Cardiac fibroblast (primary cell): ENCODE measurements around the gene PPTC7.

Experiments
- DNase-seq, 2 donors: peaks; one replicate each; pipeline versions ENCODE4 v3.0.0 to v3.0.0-alpha.2; 2010; ENCODE audit warnings: low read depth in 2 of 2
- H3K4me3 ChIP-seq, 2 donors: replicated peaks in 1 of 2; 1 replicate in 1 of 2; 2 replicates in 1 of 2; pipeline ENCODE4 v1.5.1; 2011; ENCODE audit warnings: low read depth in 2 of 2, low read length in 2 of 2, mild to moderate bottlenecking in 2 of 2, moderate library complexity in 1 of 2
- TF ChIP-seq, protein P1 (sequence below): IDR thresholded peaks from one replicate; pipeline ENCODE4 v1.5.1; 2011; ENCODE audit warnings: low read depth, mild to moderate bottlenecking, low read length, inconsistent platforms

PPTC7 gene

DNA sequence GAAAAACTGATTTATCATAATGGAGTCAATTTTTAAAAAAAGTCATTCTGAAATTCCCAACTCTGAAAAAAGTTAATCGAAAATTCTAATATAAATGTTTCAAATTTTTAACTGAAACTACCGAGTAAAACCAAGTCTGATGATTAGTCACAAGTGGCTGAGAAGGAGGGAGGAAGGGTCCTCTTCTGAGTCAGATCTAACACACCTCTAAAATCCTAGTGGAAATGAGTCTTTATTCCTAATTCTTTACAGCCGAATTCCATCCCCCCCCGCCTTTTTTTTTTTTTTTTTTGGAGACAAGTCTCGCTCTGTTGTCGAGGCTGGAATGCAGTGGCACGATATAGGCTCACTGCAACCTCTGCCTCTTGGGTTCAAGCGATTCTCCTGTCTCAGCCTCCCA is 43.1 kb downstream of the PPTC7 start:
- H3K4me3 ChIP-seq, result no peak overlapping the region
- TF ChIP-seq, protein P1, sequence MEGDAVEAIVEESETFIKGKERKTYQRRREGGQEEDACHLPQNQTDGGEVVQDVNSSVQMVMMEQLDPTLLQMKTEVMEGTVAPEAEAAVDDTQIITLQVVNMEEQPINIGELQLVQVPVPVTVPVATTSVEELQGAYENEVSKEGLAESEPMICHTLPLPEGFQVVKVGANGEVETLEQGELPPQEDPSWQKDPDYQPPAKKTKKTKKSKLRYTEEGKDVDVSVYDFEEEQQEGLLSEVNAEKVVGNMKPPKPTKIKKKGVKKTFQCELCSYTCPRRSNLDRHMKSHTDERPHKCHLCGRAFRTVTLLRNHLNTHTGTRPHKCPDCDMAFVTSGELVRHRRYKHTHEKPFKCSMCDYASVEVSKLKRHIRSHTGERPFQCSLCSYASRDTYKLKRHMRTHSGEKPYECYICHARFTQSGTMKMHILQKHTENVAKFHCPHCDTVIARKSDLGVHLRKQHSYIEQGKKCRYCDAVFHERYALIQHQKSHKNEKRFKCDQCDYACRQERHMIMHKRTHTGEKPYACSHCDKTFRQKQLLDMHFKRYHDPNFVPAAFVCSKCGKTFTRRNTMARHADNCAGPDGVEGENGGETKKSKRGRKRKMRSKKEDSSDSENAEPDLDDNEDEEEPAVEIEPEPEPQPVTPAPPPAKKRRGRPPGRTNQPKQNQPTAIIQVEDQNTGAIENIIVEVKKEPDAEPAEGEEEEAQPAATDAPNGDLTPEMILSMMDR, result no peak
- peak in 1 of 2 donors; percentile 42 for DNase-seq

DNA sequence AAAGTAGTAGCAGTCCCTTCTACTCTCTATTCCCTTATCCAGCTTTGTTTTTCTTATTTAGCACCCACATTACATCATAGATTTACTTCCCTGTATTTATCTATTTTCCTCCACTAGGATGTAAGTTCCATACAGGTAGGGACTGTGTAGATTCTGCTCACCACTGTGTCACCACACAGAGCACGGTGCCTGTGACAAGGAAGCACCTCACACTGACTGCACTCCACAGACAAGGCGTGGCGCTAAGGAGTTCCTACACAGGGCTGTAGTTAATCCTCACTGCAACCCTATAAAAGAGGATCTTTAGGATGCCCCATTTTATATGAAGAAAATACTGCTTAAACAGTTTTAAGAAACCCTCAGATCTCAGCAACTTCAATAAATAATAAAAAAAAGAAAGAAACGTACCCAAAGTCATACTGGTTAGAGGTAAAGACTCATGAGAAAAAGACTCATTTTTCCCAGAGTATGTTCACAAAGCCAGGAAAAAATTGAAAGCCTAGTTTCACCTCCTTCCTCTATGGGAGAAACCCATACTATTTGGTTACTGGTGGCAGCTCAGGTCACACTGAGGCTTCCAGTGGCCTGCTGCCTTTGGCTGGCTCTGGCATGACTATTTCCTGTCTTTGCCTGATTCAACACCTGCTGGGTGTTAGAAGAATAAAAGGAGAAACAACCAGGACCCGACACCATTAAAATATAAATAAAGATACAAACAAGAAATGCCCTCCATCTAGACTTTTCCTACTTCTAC is 44.1 kb downstream of the PPTC7 start:
- no peak for DNase-seq
- no peak overlapping the region for H3K4me3 ChIP-seq
- TF ChIP-seq, protein P1, result no peak

DNA sequence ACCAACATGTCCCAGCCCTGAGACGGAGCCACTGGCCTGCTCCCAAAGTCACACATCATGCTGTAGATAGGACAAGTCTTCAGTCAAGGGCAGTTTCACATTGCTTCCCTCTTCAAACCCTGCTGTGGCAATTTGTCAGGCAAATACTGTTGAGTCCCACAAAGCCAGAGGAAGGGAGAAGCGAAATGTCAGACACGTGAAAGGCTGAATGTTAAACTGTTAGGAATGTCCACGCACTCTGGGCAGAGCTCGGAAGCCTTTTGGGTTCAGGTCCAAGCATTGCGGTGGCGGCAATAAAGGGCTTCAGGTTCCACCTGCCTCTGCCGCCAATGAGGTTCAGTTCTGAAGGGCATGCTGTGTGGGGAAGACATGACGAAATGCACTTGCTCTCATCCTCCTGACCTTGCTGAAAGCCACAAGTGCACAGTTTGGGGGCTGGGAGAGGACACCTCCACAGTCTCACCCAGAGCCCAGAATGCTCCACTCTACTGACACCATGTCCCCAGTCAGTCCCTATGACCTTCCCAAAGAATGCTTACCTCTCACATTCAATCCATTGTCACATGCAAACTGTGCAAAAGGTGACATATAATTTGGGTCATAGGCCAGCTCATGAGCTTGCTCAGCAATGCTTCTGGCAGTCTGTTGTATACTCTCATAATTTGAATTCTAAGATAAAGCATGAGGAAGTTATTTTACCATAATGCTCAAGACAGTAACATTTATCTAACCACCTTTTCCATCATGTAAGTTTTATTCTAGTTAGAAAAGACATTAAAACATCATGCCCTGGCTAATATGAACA is 45.3 kb downstream of the PPTC7 start:
- DNase-seq, result no peak
- no peak overlapping the region for H3K4me3 ChIP-seq
- TF ChIP-seq, protein P1, result no peak

DNA sequence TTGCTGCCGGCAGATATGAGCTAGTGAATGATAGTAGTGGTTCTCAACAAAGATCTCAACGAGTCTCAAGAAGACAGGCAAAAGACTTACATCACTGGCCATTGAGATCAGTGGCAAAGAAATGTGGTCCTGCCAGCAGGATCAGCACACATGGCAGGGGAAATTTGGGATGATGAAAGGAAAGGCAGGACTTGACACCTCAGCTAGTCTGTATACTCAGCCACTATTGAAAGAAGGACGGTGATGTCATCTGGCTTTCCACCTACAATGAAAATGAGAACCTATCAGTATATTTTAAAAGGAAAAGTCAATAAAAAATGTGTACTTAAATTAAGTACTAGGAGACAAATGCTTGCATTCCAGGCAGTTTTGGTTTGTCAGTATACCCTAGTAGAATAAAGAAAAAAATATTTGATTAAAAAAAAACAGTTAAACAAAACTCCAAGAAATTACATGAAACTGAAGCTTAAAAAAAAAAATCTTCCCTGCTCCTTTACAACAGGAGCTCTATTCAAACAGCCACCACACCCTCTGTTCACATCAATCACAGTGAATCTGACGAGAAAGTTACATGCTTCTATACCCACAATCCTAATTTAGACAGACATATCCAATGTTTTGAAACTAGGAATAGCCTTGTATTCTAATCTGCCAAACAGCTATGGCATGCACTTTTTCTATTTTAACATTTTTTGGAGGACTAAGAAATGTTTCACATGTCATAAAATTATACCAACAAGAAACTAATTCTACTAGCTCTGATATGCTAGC is 46.1 kb downstream of the PPTC7 start:
- no peak for DNase-seq
- TF ChIP-seq, protein P1, result no peak
- H3K4me3 ChIP-seq, result no peak overlapping the region

DNA sequence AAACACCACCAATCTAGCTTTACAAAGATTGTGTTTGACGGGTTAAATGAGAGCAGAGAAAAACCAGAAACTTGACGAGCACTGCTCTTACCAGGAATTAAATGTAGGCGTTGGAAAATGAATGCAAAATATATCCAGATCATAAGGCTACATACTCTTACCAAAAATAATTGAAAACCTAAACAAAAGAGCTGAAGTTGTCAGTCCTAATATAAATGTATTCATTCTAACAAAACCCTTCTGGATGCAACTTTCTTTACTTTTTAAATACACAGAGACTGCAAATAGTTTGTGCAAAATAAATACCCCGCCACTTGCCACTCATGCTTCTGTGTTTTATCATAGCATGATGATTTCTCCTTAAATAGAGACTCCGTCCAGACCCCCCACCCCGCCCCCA is 48.3 kb downstream of the PPTC7 start:
- H3K4me3 ChIP-seq, result no peak overlapping the region
- TF ChIP-seq, protein P1, result no peak
- DNase-seq, result no peak

DNA sequence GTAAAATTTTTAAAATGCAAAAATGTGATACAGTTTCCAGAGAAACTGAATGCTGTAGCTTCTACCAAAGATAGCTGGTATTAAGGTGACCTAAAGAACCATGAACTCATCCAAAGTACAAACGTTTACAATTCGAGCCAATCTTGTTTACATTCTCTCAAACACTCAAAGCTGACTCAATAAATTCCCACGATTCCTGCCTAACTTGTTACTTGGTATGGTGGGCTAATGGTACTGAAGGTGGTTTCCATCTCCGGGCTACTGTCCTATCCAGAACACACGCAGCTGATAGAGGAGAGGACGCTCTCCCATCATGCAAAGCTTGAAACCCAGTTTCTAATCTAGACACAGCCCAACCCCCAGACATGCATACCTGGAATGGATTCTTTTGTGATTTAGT is 49.5 kb downstream of the PPTC7 start:
- no peak for DNase-seq
- no peak overlapping the region for H3K4me3 ChIP-seq
- TF ChIP-seq, protein P1, result no peak
